HepG2 (cell line): ENCODE data around the gene RFTN1. TPM values are rescaled to one million over a fixed set of nuclear protein-coding genes. Genes with fewer than 3 reads are reported as not detected.

Experiments
- ATAC-seq: fragments of 200-7000 bp; cut with Tn5 transposase; 3 replicates; pipeline ENCODE4 v1.9.1; 2020; ENCODE audit warnings: mild to moderate bottlenecking, moderate library complexity
- BruUV-seq: library from RNA; stranded (reverse); fragments of 400-500 nt; replicated peaks from 2 replicates; lab custom pipeline; 2021; lab: Mats Ljungman, UMichigan
- CTCF ChIA-PET: fragments of 300-600 bp; formaldehyde crosslinking; extraction: SDS; loops from one replicate; lab custom pipeline; 2021; ENCODE audit warnings: low total read pairs, inconsistent platforms, low intra/inter-chr PET ratio; lab: Yijun Ruan, JAX
- POLR2A ChIA-PET: fragments of 350-600 bp; sonication (Branson Sonifier 250); formaldehyde crosslinking; loops from one replicate; lab custom pipeline; 2020; ENCODE audit warnings: antibody characterized with exemption, inconsistent platforms; lab: Yijun Ruan, JAX
- DNase-seq: peaks from one replicate; pipeline ENCODE4 v3.0.0-alpha.2; 2015; ENCODE audit warnings: low spot score
- FAIRE-seq: peaks from 3 replicates; lab custom pipeline; 2011; peaks lifted over from hg19 to GRCh38; lab: Jason Lieb, UNC
- H2AFZ ChIP-seq: one replicate; pipeline ENCODE4 v1.6.1; 2011; ENCODE audit warnings: low read length, inconsistent platforms
- H3K27ac ChIP-seq: fragments of 300-600 bp; 3 replicates; pipeline ENCODE4 v1.8.0; 2011; ENCODE audit warnings: mixed run types, mild to moderate bottlenecking, mixed read lengths, low read length, inconsistent platforms; ENCODE audit not compliant: insufficient read depth; ENCODE audit errors: extremely low read length
- H3K27me3 ChIP-seq, 2 experiments: fragments of 200-600 bp in 1 of 2; 2 replicates in 1 of 2; 3 replicates in 1 of 2; pipeline versions ENCODE4 v1.6.0 to v1.8.0; 2011; ENCODE audit warnings: low read length in 2 of 2, mild to moderate bottlenecking in 2 of 2, moderate library complexity in 2 of 2, inconsistent platforms in 1 of 2; ENCODE audit not compliant: insufficient read depth in 2 of 2, control insufficient read depth in 1 of 2
- H3K36me3 ChIP-seq, 2 experiments: fragments of 200-600 bp in 1 of 2; replicated peaks in 1 of 2; 2 replicates in 1 of 2; 3 replicates in 1 of 2; pipeline versions ENCODE4 v1.5.1 to v1.8.0; 2011; ENCODE audit warnings: low read length in 2 of 2, inconsistent platforms in 1 of 2; ENCODE audit not compliant: insufficient read depth in 2 of 2, control insufficient read depth in 1 of 2
- H3K4me1 ChIP-seq: 2 replicates; pipeline ENCODE4 v1.5.1; 2012; ENCODE audit warnings: low read length, inconsistent platforms; ENCODE audit not compliant: insufficient read depth
- H3K4me2 ChIP-seq: 2 replicates; pipeline ENCODE4 v1.6.0; 2011; ENCODE audit warnings: low read depth, low read length, inconsistent platforms
- H3K4me3 ChIP-seq, 3 experiments: fragments of 200-600 bp in 1 of 3; sonication (generic), shearing (Covaris generic) in 1 of 3; replicated peaks in 1 of 3; 2 replicates each; pipeline ENCODE4 v1.5.1; 2011 to 2016; ENCODE audit warnings: low read length in 3 of 3, inconsistent platforms in 2 of 3, low read depth in 2 of 3, mild to moderate bottlenecking in 2 of 3, control low read depth in 1 of 3, mixed read lengths in 1 of 3; ENCODE audit not compliant: insufficient read depth in 1 of 3
- H3K79me2 ChIP-seq: one replicate; pipeline ENCODE4 v1.6.1; 2011; ENCODE audit warnings: low read length, inconsistent platforms; ENCODE audit not compliant: insufficient read depth
- H3K9ac ChIP-seq: 2 replicates; pipeline ENCODE4 v1.6.0; 2011; ENCODE audit warnings: mild to moderate bottlenecking, low read depth, low read length, inconsistent platforms; ENCODE audit not compliant: insufficient read depth
- H3K9me3 ChIP-seq: 2 replicates; pipeline ENCODE4 v1.5.1; 2012; ENCODE audit warnings: mild to moderate bottlenecking, low read length
- H4K20me1 ChIP-seq: 2 replicates; pipeline ENCODE4 v1.6.0; 2011; ENCODE audit warnings: inconsistent platforms, mild to moderate bottlenecking, low read length, moderate library complexity; ENCODE audit not compliant: insufficient read depth
- ATF7 ChIP-seq, 2 experiments: fragments of 450-650 bp in 1 of 2; sonication (generic) in 1 of 2; formaldehyde crosslinking in 1 of 2; IDR thresholded peaks; 2 replicates each; pipeline versions ENCODE4 v1.4.0 to v1.6.1; 2016 to 2020; ENCODE audit warnings: antibody characterized with exemption in 1 of 2, mild to moderate bottlenecking in 1 of 2, missing genetic modification reagents in 1 of 2
- ATF7-NPFF ChIP-seq: sonication (generic); formaldehyde crosslinking; IDR thresholded peaks from 2 replicates; pipeline ENCODE4 v1.8.1; 2023; ENCODE audit warnings: mild to moderate bottlenecking, low read depth, missing genetic modification reagents, moderate library complexity
- KLF16 ChIP-seq, 2 experiments: sonication (generic) in 1 of 2; formaldehyde crosslinking in 1 of 2; IDR thresholded peaks; 2 replicates each; pipeline versions ENCODE4 v1.6.1 to v1.8.0; 2016 to 2023; ENCODE audit warnings: missing genetic modification reagents in 2 of 2, missing compliant biosample characterization in 1 of 2
- MIER3 ChIP-seq: IDR thresholded peaks from 2 replicates; pipeline ENCODE4 v1.6.1; 2016; ENCODE audit warnings: missing compliant biosample characterization, borderline replicate concordance
- NR2C2 ChIP-seq: sonication (generic); formaldehyde crosslinking; IDR thresholded peaks from 2 replicates; pipeline ENCODE4 v1.4.0; 2020; ENCODE audit warnings: missing genetic modification reagents, mild to moderate bottlenecking, moderate library complexity, borderline replicate concordance
- RORA ChIP-seq: sonication (generic); formaldehyde crosslinking; IDR thresholded peaks from 2 replicates; pipeline ENCODE4 v1.5.0; 2020; ENCODE audit warnings: mild to moderate bottlenecking, missing genetic modification reagents, moderate library complexity
- SIN3A ChIP-seq: IDR thresholded peaks from 2 replicates; pipeline ENCODE4 v1.6.1; 2011; ENCODE audit warnings: low read depth, mild to moderate bottlenecking, control low read depth, low read length, borderline replicate concordance
- ZFP1 ChIP-seq: IDR thresholded peaks from 2 replicates; pipeline ENCODE4 v1.6.1; 2016
- ZFY ChIP-seq: sonication (generic); formaldehyde crosslinking; IDR thresholded peaks from 2 replicates; pipeline ENCODE4 v1.4.0; 2020; ENCODE audit warnings: missing genetic modification reagents
- ZNF20 ChIP-seq: sonication (generic); formaldehyde crosslinking; IDR thresholded peaks from 2 replicates; pipeline ENCODE4 v1.4.0; 2020; ENCODE audit warnings: mild to moderate bottlenecking, moderate library complexity, missing genetic modification reagents
- WGBS: methylation state at CpG from one replicate; pipeline ENCODE4 v1.1.6; 2017; ENCODE audit warnings: low lambda C conversion rate; 5-methylcytosine and 5-hydroxymethylcytosine counted together
- in situ Hi-C: cut with HindIII; loops from 2 replicates; pipeline ENCODE4 v1.10.0; 2017; ENCODE audit warnings: low pct_unique_long_range_greater_than_20kb; ENCODE audit not compliant: extremely low pct_ligation_motif_present
- intact Hi-C: fragments of 100-400 bp; cut with micrococcal nuclease; formaldehyde crosslinking; loops from one replicate; pipeline ENCODE4 v1.10.0; 2022; ENCODE audit not compliant: unreplicated experiment
- polyA plus RNA-seq, 8 experiments: library from polyadenylated mRNA; depleted of rRNA in 3 of 8; stranded (reverse) in 7 of 8; unstranded in 1 of 8; fragments of >200 nt; fragmentation: Illumina TruSeq in 4 of 8; extraction: Trizol in 4 of 8; gene quantifications; 2 replicates each; pipeline versions ENCODE4 v1.2.1 to v1.2.3, GENCODE V29; 2011 to 2016; ENCODE audit warnings: low read depth in 4 of 8, missing spikeins in 1 of 8, mixed read lengths in 1 of 8; ENCODE audit not compliant: insufficient read depth in 1 of 8
- total RNA-seq, 5 experiments: library from RNA; depleted of rRNA; stranded (reverse); fragments of >200 nt; fragmentation: Illumina TruSeq; extraction: Trizol; gene quantifications; 2 replicates each; pipeline ENCODE4 v1.2.3, GENCODE V29; 2016; ENCODE audit warnings: low read depth in 1 of 5
- TF ChIP-seq, protein P1 (sequence below): sonication (generic); formaldehyde crosslinking; IDR thresholded peaks from 2 replicates; pipeline ENCODE4 v1.4.0; 2020; ENCODE audit warnings: low read depth, missing genetic modification reagents
- TF ChIP-seq, protein P2 (sequence below): sonication (generic); formaldehyde crosslinking; IDR thresholded peaks from 2 replicates; pipeline ENCODE4 v1.8.0; 2022; ENCODE audit warnings: mild to moderate bottlenecking, missing genetic modification reagents, borderline replicate concordance

RFTN1 gene
- total and polyA plus RNA-seq, 2 of the 13 experiments (the other 11 are each of a cell fraction or from before 2014, with no cell fraction given) = not detected

DNA sequence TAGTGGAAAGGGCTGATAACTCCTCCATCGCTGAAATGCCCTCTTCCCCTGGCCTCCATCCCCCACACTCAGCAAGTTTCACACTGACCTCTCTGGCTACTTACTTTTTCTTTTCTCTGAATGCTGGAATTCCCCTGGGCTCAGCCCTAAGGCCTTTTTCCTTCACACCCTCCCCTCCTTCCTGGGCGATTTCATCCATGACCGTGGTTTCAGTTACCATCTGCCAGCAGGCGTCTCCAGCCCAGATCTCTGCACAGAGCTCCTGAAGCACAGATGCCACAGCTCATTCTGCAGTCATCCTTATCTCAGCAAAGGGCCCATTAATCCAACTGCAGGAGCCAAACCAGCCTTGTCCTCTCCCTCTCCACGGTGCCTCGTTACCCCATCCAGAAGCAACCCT, 114.0 kb downstream of the RFTN1 start (continued):
- TF ChIP-seq ZNF20 (CRISPR knock-in tag) = no peak

DNA sequence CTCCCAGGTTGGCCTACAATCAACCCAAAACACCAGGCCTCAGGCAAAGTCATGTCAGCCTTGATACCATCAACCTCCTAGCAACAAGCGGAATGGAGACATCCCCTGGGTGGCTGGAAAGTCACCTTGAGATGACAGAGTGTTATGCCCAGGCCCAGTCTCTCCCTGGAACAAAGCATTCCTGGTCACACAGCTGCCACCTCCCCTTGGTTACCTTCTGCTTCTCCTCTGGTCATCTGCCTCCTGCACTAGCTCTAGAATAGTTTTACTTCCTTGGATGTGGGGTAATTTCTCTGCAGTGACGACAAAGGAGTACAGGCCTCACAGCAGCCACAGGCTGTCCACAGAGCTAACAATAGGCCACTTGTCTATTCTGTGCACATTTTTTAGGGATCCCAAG, 114.9 kb downstream of the RFTN1 start:
- ATAC-seq = no peak
- H3K27me3 ChIP-seq = no peaks in the 10 kb centered on the region; a peak in 1 of 5 replicates
- BruUV-seq = no TSS peak
- FAIRE-seq = no peak
- no peak overlapping the region for H3K9ac ChIP-seq
- intact Hi-C loops = no loop called here
- no peak overlapping the region for H2AFZ ChIP-seq
- ChIA-PET POLR2A (no interaction called here), CTCF (no interaction called here)
- no peak overlapping the region for H3K4me2 ChIP-seq
- no peaks in the 10 kb centered on the region for H3K36me3 ChIP-seq
- no peaks in the 10 kb centered on the region for H3K4me1 ChIP-seq
- 40% methylated on average over 1 of the region's 2 CpGs for WGBS
- TF ChIP-seq KLF16 (CRISPR knock-in tag; IDR thresholded peaks at IDR 0.05) = no peak
- TF ChIP-seq ZFY (CRISPR knock-in tag) = no peak
- no peak for TF ChIP-seq SIN3A
- TF ChIP-seq ZFP1 (CRISPR knock-in tag) = no peak
- no peak for TF ChIP-seq ATF7-NPFF (CRISPR knock-in tag)
- no peak for TF ChIP-seq NR2C2 (CRISPR knock-in tag)
- TF ChIP-seq, protein P1, sequence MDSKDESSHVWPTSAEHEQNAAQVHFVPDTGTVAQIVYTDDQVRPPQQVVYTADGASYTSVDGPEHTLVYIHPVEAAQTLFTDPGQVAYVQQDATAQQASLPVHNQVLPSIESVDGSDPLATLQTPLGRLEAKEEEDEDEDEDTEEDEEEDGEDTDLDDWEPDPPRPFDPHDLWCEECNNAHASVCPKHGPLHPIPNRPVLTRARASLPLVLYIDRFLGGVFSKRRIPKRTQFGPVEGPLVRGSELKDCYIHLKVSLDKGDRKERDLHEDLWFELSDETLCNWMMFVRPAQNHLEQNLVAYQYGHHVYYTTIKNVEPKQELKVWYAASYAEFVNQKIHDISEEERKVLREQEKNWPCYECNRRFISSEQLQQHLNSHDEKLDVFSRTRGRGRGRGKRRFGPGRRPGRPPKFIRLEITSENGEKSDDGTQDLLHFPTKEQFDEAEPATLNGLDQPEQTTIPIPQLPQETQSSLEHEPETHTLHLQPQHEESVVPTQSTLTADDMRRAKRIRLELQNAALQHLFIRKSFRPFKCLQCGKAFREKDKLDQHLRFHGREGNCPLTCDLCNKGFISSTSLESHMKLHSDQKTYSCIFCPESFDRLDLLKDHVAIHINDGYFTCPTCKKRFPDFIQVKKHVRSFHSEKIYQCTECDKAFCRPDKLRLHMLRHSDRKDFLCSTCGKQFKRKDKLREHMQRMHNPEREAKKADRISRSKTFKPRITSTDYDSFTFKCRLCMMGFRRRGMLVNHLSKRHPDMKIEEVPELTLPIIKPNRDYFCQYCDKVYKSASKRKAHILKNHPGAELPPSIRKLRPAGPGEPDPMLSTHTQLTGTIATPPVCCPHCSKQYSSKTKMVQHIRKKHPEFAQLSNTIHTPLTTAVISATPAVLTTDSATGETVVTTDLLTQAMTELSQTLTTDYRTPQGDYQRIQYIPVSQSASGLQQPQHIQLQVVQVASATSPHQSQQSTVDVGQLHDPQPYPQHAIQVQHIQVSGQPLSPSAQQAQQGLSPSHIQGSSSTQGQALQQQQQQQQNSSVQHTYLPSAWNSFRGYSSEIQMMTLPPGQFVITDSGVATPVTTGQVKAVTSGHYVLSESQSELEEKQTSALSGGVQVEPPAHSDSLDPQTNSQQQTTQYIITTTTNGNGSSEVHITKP = no peak
- TF ChIP-seq, protein P2, sequence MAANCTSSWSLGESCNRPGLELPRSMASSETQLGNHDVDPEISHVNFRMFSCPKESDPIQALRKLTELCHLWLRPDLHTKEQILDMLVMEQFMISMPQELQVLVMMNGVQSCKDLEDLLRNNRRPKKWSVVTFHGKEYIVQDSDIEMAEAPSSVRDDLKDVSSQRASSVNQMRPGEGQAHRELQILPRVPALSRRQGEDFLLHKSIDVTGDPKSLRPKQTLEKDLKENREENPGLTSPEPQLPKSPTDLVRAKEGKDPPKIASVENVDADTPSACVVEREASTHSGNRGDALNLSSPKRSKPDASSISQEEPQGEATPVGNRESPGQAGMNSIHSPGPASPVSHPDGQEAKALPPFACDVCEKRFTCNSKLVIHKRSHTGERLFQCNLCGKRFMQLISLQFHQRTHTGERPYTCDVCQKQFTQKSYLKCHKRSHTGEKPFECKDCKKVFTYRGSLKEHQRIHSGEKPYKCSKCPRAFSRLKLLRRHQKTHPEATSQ (CRISPR knock-in tag) = no peak
- no peak for TF ChIP-seq ATF7 (IDR thresholded peaks at IDR 0.05)
- TF ChIP-seq ATF7 (CRISPR knock-in tag; IDR thresholded peaks at IDR 0.05) = no peak
- no peak for TF ChIP-seq RORA (CRISPR knock-in tag)
- TF ChIP-seq MIER3 = no peak
- H3K79me2 ChIP-seq = no peaks in the 10 kb centered on the region
- H4K20me1 ChIP-seq = no peaks in the 10 kb centered on the region
- no peak overlapping the region for H3K27ac ChIP-seq
- DNase-seq = no peak
- H3K4me3 ChIP-seq = no peak overlapping the region
- no peaks in the 10 kb centered on the region for H3K9me3 ChIP-seq
- in situ Hi-C loops = no loop called here
